ENCODE measurements around the gene APOE. TPM values are rescaled to one million over a fixed set of nuclear protein-coding genes. Genes with fewer than 3 reads are reported as not detected.
"Not testable (repeated sequence)": the region's sequence is repeated elsewhere in the genome, so short reads cannot be mapped to it uniquely, and the experiment has no call there.

APOE gene
- total and polyA plus RNA-seq, 9 of the 15 experiments (the other 6 are each of a cell fraction or from before 2014, with no cell fraction given) = 0.14 to 180 (median 58.1) TPM; not detected in 1

- peak within 1 kb of the TSS; percentile 43 for H3K4me3 ChIP-seq
- ATAC-seq (peak; percentile 92), FAIRE-seq (peak; percentile 80), DNase-seq (ENCODE audit: extremely low read depth in 1 of 4, low spot score in 3 of 4) (peak; percentile 79 to 92 (median 86))
- peak within 1 kb of the TSS; percentile 98 for H2AFZ ChIP-seq (ENCODE audit: low read depth, low read length)
- intact Hi-C loops (cut with micrococcal nuclease) = loop anchor here (2.0 kb wide), 1 partner anchor 24 kb away; the partner anchor contains the start of gene TOMM40
- H3K4me2 ChIP-seq (ENCODE audit: insufficient read depth, low read length) = peak within 1 kb of the TSS; percentile 67
- not testable (repeated sequence) for H3K9me3 ChIP-seq (replicated peaks; ENCODE audit: control insufficient read depth, insufficient read depth, low read depth, low read length); H3K79me2 ChIP-seq (ENCODE audit: control insufficient read depth, insufficient read depth, low read length); H3K27me3 ChIP-seq (ENCODE audit: control insufficient read depth in 2 of 2, insufficient read depth in 2 of 2, low read length in 2 of 2); H3K9me1 ChIP-seq (ENCODE audit: control insufficient read depth, insufficient read depth, low read length); H4K20me1 ChIP-seq (replicated peaks; ENCODE audit: control insufficient read depth, insufficient read depth, low read length); TF ChIP-seq TOE1 (CRISPR knock-in tag; IDR thresholded peaks at IDR 0.05; ENCODE audit: borderline replicate concordance, low read depth)
- in situ Hi-C loops (cut with MboI) = loop anchor here (5.0 kb wide), 1 partner anchor 38 kb away; no protein-coding TSS in a partner anchor
- H3K9ac ChIP-seq (ENCODE audit: insufficient read depth in 1 of 2, low read depth in 2 of 2, low read length in 2 of 2) = peak within 1 kb of the TSS; percentile 85 to 92
- H3K27ac ChIP-seq (ENCODE audit: extremely low read depth, low read depth, low read length) = peak within 1 kb of the TSS; percentile 91
- under 1% methylated on average over 19 of the region's 28 CpGs for WGBS (ENCODE audit: insufficient coverage, low coverage, missing lambda C conversion rate)
- POLR2A ChIA-PET = interaction anchor here (0.6 to 2.1 kb wide), 9 partner anchors 8 to 236 kb away, joined by 3 to 11 read pairs (median 3); partner anchors contain the start of gene APOE
- H3K4me1 ChIP-seq (replicated peaks in 1 of 2; ENCODE audit: control insufficient read depth in 2 of 2, insufficient read depth in 2 of 2, low read length in 2 of 2) = peaks cover 35 to 66% of the 10 kb centered on the region in 2 experiments
- CTCF ChIA-PET (ENCODE audit: low intra/inter-chr PET ratio) = interaction anchor here (1.0 kb wide), 1 partner anchor 37 kb away, joined by 3 read pairs; no protein-coding TSS in a partner anchor
- peaks cover 14% of the 10 kb centered on the region; the same call in 1 of the 3 replicates for H3K36me3 ChIP-seq (ENCODE audit: control insufficient read depth, insufficient read depth, low read length)
- BruUV-seq (replicated peaks) = TSS peak; percentile 93
- 0 out of 2 replicates have a peak, but pooled peaks have one; percentile 5 for TF ChIP-seq MTA2 (IDR thresholded peaks at IDR 0.05; ENCODE audit: low read depth)
- peak; percentile 40; the same call in 1 of the 2 replicates for TF ChIP-seq NFIC (IDR thresholded peaks at IDR 0.05)
- TF ChIP-seq CEBPG (CRISPR knock-in tag; IDR thresholded peaks at IDR 0.05) = peak; percentile 66
- peak in 1 of 2 experiments; percentile 24; a peak in 1 of 4 replicates for TF ChIP-seq CEBPG (tag; conservative IDR thresholded peaks at IDR 0.05 in 1 of 2, IDR thresholded peaks at IDR 0.05 in 1 of 2)
- 0 out of 2 replicates have a peak, but pooled peaks have one; percentile 19 for TF ChIP-seq RNF2 (IDR thresholded peaks at IDR 0.05)
- TF ChIP-seq POLR2G (IDR thresholded peaks at IDR 0.05; ENCODE audit: low read depth, low read length) = peak; percentile 73
- TF ChIP-seq IRF9 (tag; IDR thresholded peaks at IDR 0.05) = peak; percentile 58
- peak; percentile 71 for TF ChIP-seq ATF3 (IDR thresholded peaks at IDR 0.05)
- TF ChIP-seq ATF3 (CRISPR knock-in tag; conservative IDR thresholded peaks at IDR 0.05) = peak; percentile 40; the same call in 1 of the 2 replicates
- peak; percentile 62; the same call in 1 of the 2 replicates for TF ChIP-seq TOE1 (IDR thresholded peaks at IDR 0.05; ENCODE audit: borderline replicate concordance)
- peak; percentile 97 for TF ChIP-seq CREM (IDR thresholded peaks at IDR 0.05; ENCODE audit: low read depth)
- 0 out of 2 replicates have a peak, but pooled peaks have one; percentile 26 for TF ChIP-seq ZSCAN29 (IDR thresholded peaks at IDR 0.05)
- peak; percentile 80; the same call in 1 of the 2 replicates for TF ChIP-seq ZBTB7A (IDR thresholded peaks at IDR 0.05; ENCODE audit: borderline replicate concordance, control insufficient read depth, low read depth, low read length)
- peak; percentile 44; the same call in 1 of the 2 replicates for TF ChIP-seq THRA (IDR thresholded peaks at IDR 0.05)
- peak; percentile 82 for TF ChIP-seq FOS (IDR thresholded peaks at IDR 0.05; ENCODE audit: extremely low read depth, insufficient read length)
- peak; percentile 93; the same call in 1 of the 2 replicates for TF ChIP-seq MTA3 (IDR thresholded peaks at IDR 0.05; ENCODE audit: borderline replicate concordance)
- TF ChIP-seq ATF1 (CRISPR knock-in tag; IDR thresholded peaks at IDR 0.05) = peak; percentile 68
- peak; percentile 98 for TF ChIP-seq ATF1 (tag; IDR thresholded peaks at IDR 0.05)
- peak; percentile 59 for TF ChIP-seq CEBPB (tag; IDR thresholded peaks at IDR 0.05)
Observed at GRCh38 chr19:44914433-44915206, 9.0 kb downstream of the APOE start, which contains the start of gene APOC1. Gene APOC1, plus strand, starts transcription at chr19:44914608. Its CDS starts 284 bp downstream, at chr19:44914892.
